Parathyroid adenoma (tissue), 2 donors: Measurements from ENCODE around the gene CALCOCO1.
A peak's percentile ranks its signal among the peaks of the same experiment; 100 is the strongest.

ENCODE experiments used
- H2AFZ ChIP-seq: fragments of 300-600 bp; sonication (generic); one replicate; pipeline ENCODE4 v1.7.0; 2017; ENCODE audit warnings: antibody characterized with exemption, mild to moderate bottlenecking
- H3K27ac ChIP-seq: fragments of 300-600 bp; sonication (generic); one replicate; pipeline ENCODE4 v1.7.0; 2017
- H3K27me3 ChIP-seq: fragments of 300-600 bp; sonication (generic); one replicate; pipeline ENCODE4 v1.7.0; 2017; ENCODE audit warnings: low read length; ENCODE audit not compliant: control insufficient read depth, insufficient read depth
- H3K36me3 ChIP-seq: fragments of 300-600 bp; sonication (generic); one replicate; pipeline ENCODE4 v1.7.0; 2017; ENCODE audit warnings: low read length; ENCODE audit not compliant: control insufficient read depth, insufficient read depth
- H3K4me1 ChIP-seq: fragments of 300-600 bp; sonication (generic); one replicate; pipeline ENCODE4 v1.7.0; 2017; ENCODE audit warnings: control low read depth
- H3K4me2 ChIP-seq: fragments of 300-600 bp; sonication (generic); one replicate; pipeline ENCODE4 v1.7.0; 2017; ENCODE audit warnings: low read length
- H3K4me3 ChIP-seq: fragments of 300-600 bp; sonication (generic); one replicate; pipeline ENCODE4 v1.7.0; 2017; ENCODE audit warnings: low read depth, low read length
- H3K79me2 ChIP-seq: fragments of 300-600 bp; sonication (generic); one replicate; pipeline ENCODE4 v1.7.0; 2017; ENCODE audit warnings: control low read depth
- H3K9ac ChIP-seq: fragments of 300-600 bp; sonication (generic); one replicate; pipeline ENCODE4 v1.7.0; 2017; ENCODE audit warnings: mild to moderate bottlenecking
- H3K9me3 ChIP-seq: fragments of 300-600 bp; sonication (generic); one replicate; pipeline ENCODE4 v1.7.0; 2017; ENCODE audit warnings: low read length; ENCODE audit not compliant: control insufficient read depth
- TF ChIP-seq, protein P1 (sequence below): fragments of 300-600 bp; sonication (generic); IDR thresholded peaks from one replicate; pipeline ENCODE4 v1.7.0; 2017; ENCODE audit warnings: antibody characterized with exemption, mild to moderate bottlenecking
- donor health status: primary hyperparathyroidism.

Gene CALCOCO1

DNA sequence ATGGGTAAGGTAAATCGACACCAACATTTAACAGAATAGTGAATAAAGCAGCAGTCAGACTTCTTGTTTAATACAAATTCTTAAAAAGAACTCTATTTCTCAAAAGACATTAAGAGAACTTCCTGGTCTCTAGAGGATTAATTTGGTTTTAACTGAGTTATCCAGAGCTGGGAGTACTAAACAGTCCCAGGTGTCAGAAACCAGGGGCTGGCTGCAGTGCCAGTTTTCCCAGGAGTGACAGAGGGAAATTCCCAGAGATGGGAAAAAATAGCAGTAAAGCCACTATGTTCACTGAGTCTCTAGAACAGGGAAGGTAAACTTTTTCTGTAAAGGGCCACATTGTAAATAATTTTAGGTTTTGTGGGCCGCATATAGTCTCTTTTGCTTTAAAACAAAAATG is 60.2 kb downstream of the CALCOCO1 start:
- no peak overlapping the region for H3K9ac ChIP-seq
- no peaks in the 10 kb centered on the region for H3K27me3 ChIP-seq
- H3K27ac ChIP-seq = no peak overlapping the region
- H3K4me1 ChIP-seq = no peaks in the 10 kb centered on the region
- no peak overlapping the region for H3K4me2 ChIP-seq
- TF ChIP-seq, protein P1, sequence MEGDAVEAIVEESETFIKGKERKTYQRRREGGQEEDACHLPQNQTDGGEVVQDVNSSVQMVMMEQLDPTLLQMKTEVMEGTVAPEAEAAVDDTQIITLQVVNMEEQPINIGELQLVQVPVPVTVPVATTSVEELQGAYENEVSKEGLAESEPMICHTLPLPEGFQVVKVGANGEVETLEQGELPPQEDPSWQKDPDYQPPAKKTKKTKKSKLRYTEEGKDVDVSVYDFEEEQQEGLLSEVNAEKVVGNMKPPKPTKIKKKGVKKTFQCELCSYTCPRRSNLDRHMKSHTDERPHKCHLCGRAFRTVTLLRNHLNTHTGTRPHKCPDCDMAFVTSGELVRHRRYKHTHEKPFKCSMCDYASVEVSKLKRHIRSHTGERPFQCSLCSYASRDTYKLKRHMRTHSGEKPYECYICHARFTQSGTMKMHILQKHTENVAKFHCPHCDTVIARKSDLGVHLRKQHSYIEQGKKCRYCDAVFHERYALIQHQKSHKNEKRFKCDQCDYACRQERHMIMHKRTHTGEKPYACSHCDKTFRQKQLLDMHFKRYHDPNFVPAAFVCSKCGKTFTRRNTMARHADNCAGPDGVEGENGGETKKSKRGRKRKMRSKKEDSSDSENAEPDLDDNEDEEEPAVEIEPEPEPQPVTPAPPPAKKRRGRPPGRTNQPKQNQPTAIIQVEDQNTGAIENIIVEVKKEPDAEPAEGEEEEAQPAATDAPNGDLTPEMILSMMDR = no peak
- peaks cover 7% of the 10 kb centered on the region for H3K79me2 ChIP-seq
- no peaks in the 10 kb centered on the region for H3K9me3 ChIP-seq
- H3K36me3 ChIP-seq = no peaks in the 10 kb centered on the region
- H2AFZ ChIP-seq = no peak overlapping the region
- H3K4me3 ChIP-seq = no peak overlapping the region

DNA sequence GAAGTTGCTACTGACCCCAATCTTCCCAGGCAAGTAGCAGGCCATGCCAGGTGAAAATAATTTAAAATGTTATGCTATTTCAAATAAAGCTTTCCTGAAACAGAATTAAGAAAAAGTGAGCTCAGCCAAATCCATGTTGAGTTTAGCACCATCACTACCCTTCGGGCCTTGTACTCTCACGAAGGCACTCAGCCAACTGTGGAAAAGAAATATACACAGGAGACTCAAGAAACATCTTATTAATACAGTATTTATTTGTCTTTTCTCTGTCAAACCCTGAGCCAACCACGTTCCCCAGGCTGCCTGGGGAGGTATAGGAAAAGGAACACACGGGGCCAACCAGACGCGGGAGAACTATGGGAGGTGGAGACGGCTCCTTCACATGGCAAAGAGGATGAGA is 62.3 kb downstream of the CALCOCO1 start:
- Histone ChIP-seq H3K27ac (no peak overlapping the region), H2AFZ (no peak overlapping the region), H3K27me3 (no peaks in the 10 kb centered on the region), H3K9me3 (no peaks in the 10 kb centered on the region), H3K4me2 (no peak overlapping the region), H3K9ac (no peak overlapping the region), H3K36me3 (no peaks in the 10 kb centered on the region), H3K4me1 (no peaks in the 10 kb centered on the region), H3K79me2 (no peaks in the 10 kb centered on the region), H3K4me3 (no peak overlapping the region)
- TF ChIP-seq, protein P1 = no peak

DNA sequence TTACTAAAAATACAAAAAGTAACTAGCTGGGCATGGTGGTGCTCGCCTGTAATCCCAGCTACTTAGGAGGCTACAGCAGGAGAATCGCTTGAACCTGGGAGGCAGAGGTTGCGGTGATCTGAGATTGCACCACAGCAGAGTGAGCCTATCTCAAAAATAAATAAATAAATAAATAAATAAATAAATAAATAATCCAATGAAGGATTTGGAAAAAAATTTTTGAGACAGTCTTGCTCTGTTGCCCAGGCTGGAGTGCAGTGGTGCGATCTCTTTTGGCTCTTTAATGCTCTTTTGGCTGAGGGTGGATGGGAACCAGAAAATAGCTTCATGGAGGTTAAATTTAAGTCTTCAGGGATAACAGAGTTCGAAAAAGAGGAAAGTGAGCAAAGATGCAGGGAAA is 63.1 kb downstream of the CALCOCO1 start:
- Histone ChIP-seq H3K4me1 (no peaks in the 10 kb centered on the region), H3K9me3 (no peaks in the 10 kb centered on the region), H3K27ac (no peak overlapping the region), H3K79me2 (no peaks in the 10 kb centered on the region), H3K4me3 (no peak overlapping the region), H2AFZ (no peak overlapping the region), H3K4me2 (no peak overlapping the region), H3K9ac (no peak overlapping the region), H3K27me3 (no peaks in the 10 kb centered on the region), H3K36me3 (no peaks in the 10 kb centered on the region)
- TF ChIP-seq, protein P1 = no peak

DNA sequence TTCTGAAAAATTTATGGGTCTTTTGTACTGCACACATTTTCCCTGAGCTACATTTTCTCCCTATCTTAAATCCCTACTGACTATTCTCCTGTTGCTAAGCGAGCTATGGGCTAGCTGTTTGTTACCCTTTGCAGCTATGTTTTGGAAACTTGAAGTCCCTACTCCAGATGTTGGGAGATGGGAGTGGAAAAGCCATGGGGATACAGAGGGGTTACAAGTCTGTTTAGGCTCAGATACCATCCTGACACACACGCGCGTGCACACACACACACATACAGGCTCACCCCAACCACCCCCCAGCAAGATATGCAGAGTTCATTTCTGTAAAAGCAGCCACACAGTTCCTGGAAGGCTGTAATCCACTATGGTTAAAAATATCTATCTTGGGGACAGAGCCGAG is 67.2 kb downstream of the CALCOCO1 start:
- TF ChIP-seq, protein P1 = no peak
- Histone ChIP-seq H3K4me3 (no peak overlapping the region), H3K4me1 (no peaks in the 10 kb centered on the region), H3K9me3 (no peaks in the 10 kb centered on the region), H3K27ac (peak overlapping the region; percentile 62), H2AFZ (no peak overlapping the region), H3K79me2 (no peaks in the 10 kb centered on the region), H3K9ac (no peak overlapping the region), H3K36me3 (no peaks in the 10 kb centered on the region), H3K4me2 (peak overlapping the region; percentile 44), H3K27me3 (no peaks in the 10 kb centered on the region)

DNA sequence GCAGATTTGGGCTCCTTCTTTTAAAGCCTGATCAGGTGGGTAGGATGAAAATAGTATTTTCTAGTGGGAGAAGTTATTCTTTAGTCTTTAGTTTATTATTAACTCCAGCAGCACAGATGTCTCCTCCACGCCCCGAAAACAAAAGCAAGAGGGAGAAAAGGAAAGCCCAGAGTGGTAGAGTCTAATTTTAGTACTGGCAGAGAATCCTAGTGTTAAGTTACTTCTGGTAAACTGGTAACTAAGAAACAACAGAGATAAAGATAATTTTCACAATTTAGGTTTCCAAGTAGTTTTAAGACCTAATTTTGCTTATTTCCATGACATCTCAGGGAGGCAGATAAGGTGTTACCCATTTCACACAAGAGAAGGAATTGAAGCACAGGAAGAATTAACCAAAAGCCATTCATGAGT is 67.7 kb downstream of the CALCOCO1 start:
- TF ChIP-seq, protein P1 = no peak
- H3K9ac ChIP-seq = no peak overlapping the region
- H3K27ac ChIP-seq = peak overlapping the region; percentile 62
- no peak overlapping the region for H2AFZ ChIP-seq
- no peaks in the 10 kb centered on the region for H3K36me3 ChIP-seq
- no peaks in the 10 kb centered on the region for H3K9me3 ChIP-seq
- no peaks in the 10 kb centered on the region for H3K79me2 ChIP-seq
- H3K4me1 ChIP-seq = no peaks in the 10 kb centered on the region
- no peaks in the 10 kb centered on the region for H3K27me3 ChIP-seq
- no peak overlapping the region for H3K4me3 ChIP-seq
- peak overlapping the region; percentile 44 for H3K4me2 ChIP-seq
